Endothelial cell (in vitro differentiated cells): Measurements from ENCODE around the gene SLC51B. TPM values are rescaled to one million over a fixed set of nuclear protein-coding genes. Genes with fewer than 3 reads are reported as not detected.
A peak's percentile ranks its signal among the peaks of the same experiment; 100 is the strongest.
"Not testable (repeated sequence)": the region's sequence is repeated elsewhere in the genome, so short reads cannot be mapped to it uniquely, and the experiment has no call there.

Source experiments
- DNase-seq: peaks from one replicate; pipeline ENCODE4 v3.0.0; 2021; ENCODE audit warnings: low spot score
- H3K27ac Mint-ChIP-seq: one replicate; pipeline ENCODE4 v1.8.0; 2021; ENCODE audit warnings: mixed read lengths, inconsistent platforms; ENCODE audit not compliant: unreplicated experiment
- H3K27me3 Mint-ChIP-seq: one replicate; pipeline ENCODE4 v1.8.0; 2021; ENCODE audit warnings: mild to moderate bottlenecking, moderate library complexity, mixed read lengths, inconsistent platforms; ENCODE audit not compliant: unreplicated experiment
- H3K36me3 Mint-ChIP-seq: one replicate; pipeline ENCODE4 v1.8.0; 2021; ENCODE audit warnings: mild to moderate bottlenecking, low read depth, mixed read lengths, inconsistent platforms; ENCODE audit not compliant: unreplicated experiment
- H3K4me1 Mint-ChIP-seq: one replicate; pipeline ENCODE4 v1.8.0; 2021; ENCODE audit warnings: mild to moderate bottlenecking, mixed read lengths, inconsistent platforms; ENCODE audit not compliant: unreplicated experiment
- H3K4me3 Mint-ChIP-seq: one replicate; pipeline ENCODE4 v1.8.0; 2021; ENCODE audit warnings: mild to moderate bottlenecking, mixed read lengths, inconsistent platforms; ENCODE audit not compliant: unreplicated experiment
- H3K9me3 Mint-ChIP-seq: one replicate; pipeline ENCODE4 v1.8.0; 2021; ENCODE audit warnings: mixed read lengths, inconsistent platforms; ENCODE audit not compliant: unreplicated experiment
- total RNA-seq: library from RNA; stranded (reverse); fragmentation: NEBNext Ultra II Directional; extraction: Animal tissue kit (Norgen Biotek cat#: 25700); gene quantifications from one replicate; pipeline ENCODE4 v1.2.1, GENCODE V29; 2021; ENCODE audit not compliant: unreplicated experiment
- TF ChIP-seq, protein P1 (sequence below): fragments of 200-600 bp; sonication (generic); IDR thresholded peaks from one replicate; pipeline ENCODE4 v1.5.0; 2021; ENCODE audit warnings: antibody characterized with exemption; ENCODE audit not compliant: unreplicated experiment

The SLC51B gene
- total RNA-seq, 1 donor from 2014 or later, result not detected

DNA sequence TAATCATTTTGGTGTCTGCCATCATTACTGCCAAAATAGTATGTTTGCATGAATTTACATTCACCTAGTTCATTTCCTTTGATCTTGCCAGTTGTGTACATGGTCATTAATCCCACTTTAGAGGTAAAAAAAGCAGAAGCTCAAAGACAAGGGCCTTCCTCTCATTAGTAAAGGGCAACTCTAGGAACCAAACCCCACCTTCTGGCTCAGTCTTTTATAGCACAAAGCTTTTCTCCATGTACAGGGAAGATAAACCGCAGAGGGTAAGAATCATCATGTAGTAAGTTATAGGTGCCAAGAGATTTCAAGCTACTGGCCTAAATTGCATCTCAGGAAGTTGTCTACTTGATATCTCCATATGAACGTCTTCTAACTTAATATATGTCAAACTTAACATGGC lies 36.2 kb upstream of the SLC51B start:
- Mint-ChIP-seq H3K9me3 (no peaks in the 10 kb centered on the region), H3K36me3 (peaks cover 18% of the 10 kb centered on the region), H3K4me3 (no peak overlapping the region), H3K27ac (no peak overlapping the region), H3K4me1 (no peaks in the 10 kb centered on the region), H3K27me3 (no peaks in the 10 kb centered on the region)
- DNase-seq, result no peak
- TF ChIP-seq, protein P1, sequence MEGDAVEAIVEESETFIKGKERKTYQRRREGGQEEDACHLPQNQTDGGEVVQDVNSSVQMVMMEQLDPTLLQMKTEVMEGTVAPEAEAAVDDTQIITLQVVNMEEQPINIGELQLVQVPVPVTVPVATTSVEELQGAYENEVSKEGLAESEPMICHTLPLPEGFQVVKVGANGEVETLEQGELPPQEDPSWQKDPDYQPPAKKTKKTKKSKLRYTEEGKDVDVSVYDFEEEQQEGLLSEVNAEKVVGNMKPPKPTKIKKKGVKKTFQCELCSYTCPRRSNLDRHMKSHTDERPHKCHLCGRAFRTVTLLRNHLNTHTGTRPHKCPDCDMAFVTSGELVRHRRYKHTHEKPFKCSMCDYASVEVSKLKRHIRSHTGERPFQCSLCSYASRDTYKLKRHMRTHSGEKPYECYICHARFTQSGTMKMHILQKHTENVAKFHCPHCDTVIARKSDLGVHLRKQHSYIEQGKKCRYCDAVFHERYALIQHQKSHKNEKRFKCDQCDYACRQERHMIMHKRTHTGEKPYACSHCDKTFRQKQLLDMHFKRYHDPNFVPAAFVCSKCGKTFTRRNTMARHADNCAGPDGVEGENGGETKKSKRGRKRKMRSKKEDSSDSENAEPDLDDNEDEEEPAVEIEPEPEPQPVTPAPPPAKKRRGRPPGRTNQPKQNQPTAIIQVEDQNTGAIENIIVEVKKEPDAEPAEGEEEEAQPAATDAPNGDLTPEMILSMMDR, result no peak

DNA sequence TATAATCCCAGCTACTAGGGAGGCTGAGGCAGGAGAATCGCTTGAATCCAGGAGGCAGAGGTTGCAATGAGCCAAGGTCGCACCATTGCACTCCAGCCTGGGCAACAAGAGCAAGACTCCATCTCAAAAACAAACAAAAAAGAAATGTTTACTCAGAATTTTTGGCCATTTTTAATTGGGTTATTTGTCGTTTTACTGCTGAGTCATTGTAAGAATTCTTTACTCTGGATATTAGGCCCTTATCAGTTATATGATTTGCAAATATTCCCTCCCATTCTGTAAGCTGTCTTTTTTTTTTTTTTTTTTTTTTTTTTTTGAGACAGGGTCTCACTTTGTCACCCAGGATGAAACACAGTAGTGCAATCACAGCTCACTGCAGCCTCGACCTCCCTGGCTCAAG lies 34.0 kb upstream of the SLC51B start:
- H3K4me3 Mint-ChIP-seq, DNase-seq, H3K4me1 Mint-ChIP-seq, H3K27me3 Mint-ChIP-seq, H3K27ac Mint-ChIP-seq, H3K9me3 Mint-ChIP-seq: not testable (repeated sequence)
- peaks cover 27% of the 10 kb centered on the region for H3K36me3 Mint-ChIP-seq

DNA sequence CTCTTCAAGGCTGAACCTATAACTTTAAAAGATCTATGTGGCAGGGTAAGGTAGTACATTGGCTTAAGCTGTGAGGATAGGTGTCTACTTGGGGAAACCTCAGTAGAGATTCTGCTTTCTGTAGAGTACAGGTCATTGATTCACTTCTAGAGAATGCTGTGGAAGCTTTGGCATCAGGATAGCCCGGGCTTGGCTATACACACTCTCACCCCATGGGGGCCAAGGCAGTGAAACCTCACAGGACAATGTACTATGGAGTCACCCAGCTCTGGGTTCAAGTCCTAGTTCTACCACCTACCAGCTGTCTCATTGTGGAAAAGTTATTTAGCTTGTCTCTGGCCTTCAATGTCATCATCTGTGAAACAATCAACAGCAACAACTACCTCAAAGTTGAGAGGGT lies 24.8 kb upstream of the SLC51B start:
- H3K4me3 Mint-ChIP-seq, result no peak overlapping the region
- no peak overlapping the region for H3K27ac Mint-ChIP-seq
- TF ChIP-seq, protein P1, result no peak
- no peaks in the 10 kb centered on the region for H3K27me3 Mint-ChIP-seq
- peaks cover 12% of the 10 kb centered on the region for H3K36me3 Mint-ChIP-seq
- no peaks in the 10 kb centered on the region for H3K9me3 Mint-ChIP-seq
- H3K4me1 Mint-ChIP-seq, result no peaks in the 10 kb centered on the region
- no peak for DNase-seq

DNA sequence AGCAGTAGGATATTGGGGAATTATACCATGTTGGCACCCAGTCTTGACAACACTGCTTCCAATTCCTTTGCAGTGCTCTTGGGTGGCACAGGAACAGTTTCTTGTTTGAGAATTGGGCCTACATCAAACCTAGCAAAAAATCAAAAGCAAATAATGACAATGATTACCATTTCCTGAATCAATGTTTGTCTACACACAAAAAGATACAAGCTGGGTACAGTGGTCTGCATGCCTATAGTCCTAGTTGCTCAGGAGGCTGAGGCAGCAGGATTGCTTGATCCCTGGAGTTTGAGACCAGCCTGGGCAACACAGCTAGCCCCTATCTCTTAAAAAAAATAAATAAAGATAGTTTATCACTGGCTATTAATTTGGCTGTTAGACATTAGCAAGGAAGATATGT lies 23.7 kb upstream of the SLC51B start:
- H3K4me3 Mint-ChIP-seq, result no peak overlapping the region
- H3K36me3 Mint-ChIP-seq, result peaks cover 9% of the 10 kb centered on the region

DNA sequence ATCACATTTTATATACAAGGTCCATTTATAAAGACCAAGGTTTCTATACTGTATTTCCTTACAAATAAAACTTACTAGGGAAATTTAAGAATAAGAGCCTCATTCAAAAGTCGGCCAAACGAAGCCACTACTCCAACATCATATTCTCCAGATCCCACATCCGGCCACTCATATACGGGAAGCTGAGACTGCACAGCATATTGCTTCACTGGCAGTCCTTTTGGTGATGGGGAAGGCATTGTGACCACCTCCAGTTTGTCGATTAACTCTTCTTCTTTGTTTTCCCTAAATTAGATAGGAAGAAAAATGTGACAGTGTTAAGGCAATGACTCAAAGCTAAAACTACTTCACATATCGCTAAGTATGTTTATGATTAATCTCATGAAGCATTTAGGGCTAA lies 18.4 kb upstream of the SLC51B start:
- TF ChIP-seq, protein P1, result no peak
- Mint-ChIP-seq H3K4me3 (no peak overlapping the region), H3K9me3 (no peaks in the 10 kb centered on the region), H3K36me3 (peaks cover 7% of the 10 kb centered on the region), H3K27me3 (peaks cover 2% of the 10 kb centered on the region), H3K4me1 (peaks cover 8% of the 10 kb centered on the region), H3K27ac (no peak overlapping the region)
- no peak for DNase-seq

More for the DNA sequence above, 23.7 kb upstream of the SLC51B start:
- Mint-ChIP-seq H3K4me1 (no peaks in the 10 kb centered on the region), H3K27me3 (no peaks in the 10 kb centered on the region), H3K27ac (no peak overlapping the region), H3K9me3 (no peaks in the 10 kb centered on the region)
- TF ChIP-seq, protein P1, result no peak
- DNase-seq, result no peak

DNA sequence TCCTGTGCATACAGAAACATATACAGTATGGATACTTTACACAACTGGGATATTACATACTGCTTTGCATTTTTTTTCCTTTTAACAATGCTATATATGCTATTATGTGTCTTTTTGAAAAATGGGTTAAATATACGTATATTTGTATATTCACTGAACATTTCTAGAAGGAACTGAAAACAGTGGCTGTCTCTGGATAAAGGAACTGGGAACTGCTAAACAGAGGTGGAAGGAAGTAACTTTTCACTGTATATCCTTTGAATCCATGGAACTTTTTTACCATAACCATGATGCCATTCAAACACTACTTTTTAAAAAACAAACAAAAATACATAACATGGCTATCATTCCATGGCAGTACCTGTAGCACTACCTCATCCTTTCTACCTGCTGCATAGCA lies 17.6 kb upstream of the SLC51B start:
- Mint-ChIP-seq H3K27ac (no peak overlapping the region), H3K27me3 (peaks cover 2% of the 10 kb centered on the region), H3K4me1 (peaks cover 13% of the 10 kb centered on the region), H3K36me3 (peaks cover 7% of the 10 kb centered on the region), H3K9me3 (no peaks in the 10 kb centered on the region), H3K4me3 (peak overlapping the region; percentile 90)
- TF ChIP-seq, protein P1, result no peak
- no peak for DNase-seq
